Measurements from ENCODE around the gene EPB41L4A.

The EPB41L4A gene

GRCh38 chr5:112253478-112254250 is 165.4 kb downstream of the EPB41L4A start:
- TF ChIP-seq CTCF (IDR thresholded peaks at IDR 0.05; ENCODE audit: low read depth, low read length, missing control alignments), result no peak
- Histone ChIP-seq H3K36me3 (replicated peaks) (no peaks in the 10 kb centered on the region), H3K4me3 (ENCODE audit: low read depth, low read length) (no peak overlapping the region), H3K27me3 (replicated peaks) (no peaks in the 10 kb centered on the region), H3K27ac (no peak overlapping the region)
- in situ Hi-C loops (cut with HindIII; ENCODE audit: low pct_ligation_motif_present, low sequenced_read_pairs), result no loop called here
- DNase-seq, result no peak

- DNase-seq, result no peak
- Histone ChIP-seq H3K27me3 (replicated peaks) (no peaks in the 10 kb centered on the region), H3K27ac (no peak overlapping the region), H3K36me3 (replicated peaks) (no peaks in the 10 kb centered on the region), H3K4me3 (ENCODE audit: low read depth, low read length) (no peak overlapping the region)
- TF ChIP-seq CTCF (IDR thresholded peaks at IDR 0.05; ENCODE audit: low read depth, low read length, missing control alignments), result no peak
- in situ Hi-C loops (cut with HindIII; ENCODE audit: low pct_ligation_motif_present, low sequenced_read_pairs), result no loop called here
Measured at GRCh38 chr5:112250551-112250950, 168.5 kb downstream of the EPB41L4A start.

- H3K4me3 ChIP-seq (ENCODE audit: low read depth, low read length), result no peak overlapping the region
- no peak for TF ChIP-seq CTCF (IDR thresholded peaks at IDR 0.05; ENCODE audit: low read depth, low read length, missing control alignments)
- in situ Hi-C loops (cut with HindIII; ENCODE audit: low pct_ligation_motif_present, low sequenced_read_pairs), result no loop called here
- no peak overlapping the region for H3K27ac ChIP-seq
- H3K36me3 ChIP-seq (replicated peaks), result no peaks in the 10 kb centered on the region
- no peak for DNase-seq
- no peaks in the 10 kb centered on the region for H3K27me3 ChIP-seq (replicated peaks)
Measured at GRCh38 chr5:112248623-112249022, 170.5 kb downstream of the EPB41L4A start.

- TF ChIP-seq CTCF (IDR thresholded peaks at IDR 0.05; ENCODE audit: low read depth, low read length, missing control alignments), result no peak
- Histone ChIP-seq H3K27ac (no peak overlapping the region), H3K4me3 (ENCODE audit: low read depth, low read length) (no peak overlapping the region), H3K36me3 (replicated peaks) (no peaks in the 10 kb centered on the region), H3K27me3 (replicated peaks) (no peaks in the 10 kb centered on the region)
- in situ Hi-C loops (cut with HindIII; ENCODE audit: low pct_ligation_motif_present, low sequenced_read_pairs), result no loop called here
- no peak for DNase-seq
Measured at GRCh38 chr5:112247960-112248359, 171.1 kb downstream of the EPB41L4A start.

GRCh38 chr5:112245656-112246055 is 173.4 kb downstream of the EPB41L4A start:
- Histone ChIP-seq H3K27ac (no peak overlapping the region), H3K4me3 (ENCODE audit: low read depth, low read length) (no peak overlapping the region), H3K27me3 (replicated peaks) (no peaks in the 10 kb centered on the region), H3K36me3 (replicated peaks) (no peaks in the 10 kb centered on the region)
- no peak for DNase-seq
- in situ Hi-C loops (cut with HindIII; ENCODE audit: low pct_ligation_motif_present, low sequenced_read_pairs), result no loop called here
- no peak for TF ChIP-seq CTCF (IDR thresholded peaks at IDR 0.05; ENCODE audit: low read depth, low read length, missing control alignments)

GRCh38 chr5:112239996-112240395 is 179.1 kb downstream of the EPB41L4A start:
- H3K4me3 ChIP-seq (ENCODE audit: low read depth, low read length), result no peak overlapping the region
- no peak for DNase-seq
- in situ Hi-C loops (cut with HindIII; ENCODE audit: low pct_ligation_motif_present, low sequenced_read_pairs), result no loop called here

More at GRCh38 chr5:112239996-112240395, 179.1 kb downstream of the EPB41L4A start:
- no peaks in the 10 kb centered on the region for H3K36me3 ChIP-seq (replicated peaks)
- H3K27ac ChIP-seq, result no peak overlapping the region
- no peaks in the 10 kb centered on the region for H3K27me3 ChIP-seq (replicated peaks)
- no peak for TF ChIP-seq CTCF (IDR thresholded peaks at IDR 0.05; ENCODE audit: low read depth, low read length, missing control alignments)

All from brain microvascular endothelial cell (primary cell).